ENCODE results near the gene NUDT8. TPM values are rescaled to one million over a fixed set of nuclear protein-coding genes. Genes with fewer than 3 reads are reported as not detected.

Gene NUDT8
- polyA plus RNA-seq, 1 of the 3 experiments (the other 2 are of a cell fraction): 2.7 TPM

DNA sequence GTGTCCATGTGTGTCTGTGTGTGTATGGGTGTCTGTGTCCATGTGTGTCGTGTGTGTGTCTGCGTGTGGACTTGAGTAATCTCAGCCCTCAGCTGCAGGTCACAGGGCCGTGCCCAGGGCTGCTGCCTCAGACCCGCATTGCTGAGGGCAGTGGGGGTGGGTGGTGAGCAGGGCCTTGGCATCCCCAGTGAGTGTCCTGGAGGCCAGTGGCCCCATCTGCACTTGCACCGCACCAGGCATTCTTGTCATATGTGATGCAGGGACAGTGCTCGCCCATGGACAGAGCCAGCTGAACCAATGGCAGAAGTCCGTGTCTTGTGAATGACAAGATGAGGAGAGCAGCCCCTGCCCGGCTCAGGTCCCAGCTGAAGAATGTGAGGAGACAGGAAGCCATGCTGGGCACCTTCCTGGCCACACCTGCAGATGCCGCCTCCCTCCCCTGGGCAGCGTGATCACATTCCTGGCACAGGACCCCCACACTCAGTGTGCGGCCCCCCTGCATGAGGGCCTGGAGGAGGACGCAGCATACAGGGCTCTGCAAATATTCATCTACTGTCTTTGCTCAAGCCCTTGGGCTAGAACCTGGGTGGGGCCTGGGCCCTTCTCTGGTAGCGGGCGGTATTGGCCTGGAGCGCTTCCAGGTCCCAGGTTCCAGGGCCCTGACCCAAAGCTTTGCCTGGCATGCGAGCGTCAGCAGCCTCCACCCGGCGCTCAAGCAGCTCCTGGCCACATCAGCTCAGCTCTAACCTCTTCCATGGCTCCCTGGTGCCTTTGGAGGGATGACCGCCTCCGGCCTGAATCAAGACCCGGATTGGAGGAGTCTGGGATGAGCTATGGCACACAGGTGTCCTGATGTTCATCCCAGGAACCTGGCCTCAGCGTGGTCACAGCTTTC, 40.8 kb upstream of the NUDT8 start:
- ChIA-PET CTCF (interaction anchor here (2.0 to 2.6 kb wide), 2 partner anchors 12 to 41 kb away, joined by 6 to 14 read pairs; partner anchors contain the start of gene NUDT8), POLR2A (no interaction called here)
- Histone ChIP-seq H4K20me1 (ENCODE audit: insufficient read depth) (no peaks in the 10 kb centered on the region), H2AFZ (ENCODE audit: low read depth) (no peak overlapping the region), H3K9me2 (no peaks in the 10 kb centered on the region), H3K36me3 (replicated peaks in 1 of 2; ENCODE audit: control insufficient read depth in 1 of 2, insufficient read depth in 2 of 2, low read length in 1 of 2) (no peaks in the 10 kb centered on the region), H3K4me3 (ENCODE audit: low read depth in 2 of 2, low read length in 1 of 2) (no peak overlapping the region), H3K4me1 (ENCODE audit: control insufficient read depth in 1 of 2, insufficient read depth in 2 of 2, low read depth in 1 of 2, low read length in 1 of 2) (no peaks in the 10 kb centered on the region), H3K27me3 (ENCODE audit: insufficient read depth) (peaks cover 7% of the 10 kb centered on the region; the same call in 1 of the 2 replicates), H3K4me2 (no peak overlapping the region), H3K27ac (ENCODE audit: low read depth in 2 of 2, low read length in 1 of 2) (no peak overlapping the region), H3F3A (replicated peaks; ENCODE audit: insufficient read depth) (no peaks in the 10 kb centered on the region), H3K9me3 (no peaks in the 10 kb centered on the region), H3K9ac (no peak overlapping the region), H3K79me2 (ENCODE audit: insufficient read depth) (no peaks in the 10 kb centered on the region)
- 45% methylated on average over 7 of the region's 23 CpGs for WGBS (ENCODE audit: low lambda C conversion rate)
- peak; percentile 18 for DNase-seq
- TF ChIP-seq GATA2 (CRISPR knock-in tag; IDR thresholded peaks at IDR 0.05): no peak
- no peak for TF ChIP-seq FOSL2 (IDR thresholded peaks at IDR 0.05; ENCODE audit: borderline replicate concordance, low read depth)
- no peak for TF ChIP-seq USF2 (IDR thresholded peaks at IDR 0.05; ENCODE audit: borderline replicate concordance, low read depth, low read length)
- TF ChIP-seq TCF12 (IDR thresholded peaks at IDR 0.05): no peak
- TF ChIP-seq POLR2AphosphoS5 (IDR thresholded peaks at IDR 0.05; ENCODE audit: low read depth, low read length): no peak
- TF ChIP-seq, protein P1, sequence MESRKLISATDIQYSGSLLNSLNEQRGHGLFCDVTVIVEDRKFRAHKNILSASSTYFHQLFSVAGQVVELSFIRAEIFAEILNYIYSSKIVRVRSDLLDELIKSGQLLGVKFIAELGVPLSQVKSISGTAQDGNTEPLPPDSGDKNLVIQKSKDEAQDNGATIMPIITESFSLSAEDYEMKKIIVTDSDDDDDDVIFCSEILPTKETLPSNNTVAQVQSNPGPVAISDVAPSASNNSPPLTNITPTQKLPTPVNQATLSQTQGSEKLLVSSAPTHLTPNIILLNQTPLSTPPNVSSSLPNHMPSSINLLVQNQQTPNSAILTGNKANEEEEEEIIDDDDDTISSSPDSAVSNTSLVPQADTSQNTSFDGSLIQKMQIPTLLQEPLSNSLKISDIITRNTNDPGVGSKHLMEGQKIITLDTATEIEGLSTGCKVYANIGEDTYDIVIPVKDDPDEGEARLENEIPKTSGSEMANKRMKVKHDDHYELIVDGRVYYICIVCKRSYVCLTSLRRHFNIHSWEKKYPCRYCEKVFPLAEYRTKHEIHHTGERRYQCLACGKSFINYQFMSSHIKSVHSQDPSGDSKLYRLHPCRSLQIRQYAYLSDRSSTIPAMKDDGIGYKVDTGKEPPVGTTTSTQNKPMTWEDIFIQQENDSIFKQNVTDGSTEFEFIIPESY (IDR thresholded peaks at IDR 0.05; ENCODE audit: borderline replicate concordance, low read depth): no peak
- no peak for TF ChIP-seq FOXM1 (IDR thresholded peaks at IDR 0.05; ENCODE audit: low read depth)
- TF ChIP-seq YY1 (IDR thresholded peaks at IDR 0.05; ENCODE audit: low read depth): no peak
- TF ChIP-seq, protein P2, sequence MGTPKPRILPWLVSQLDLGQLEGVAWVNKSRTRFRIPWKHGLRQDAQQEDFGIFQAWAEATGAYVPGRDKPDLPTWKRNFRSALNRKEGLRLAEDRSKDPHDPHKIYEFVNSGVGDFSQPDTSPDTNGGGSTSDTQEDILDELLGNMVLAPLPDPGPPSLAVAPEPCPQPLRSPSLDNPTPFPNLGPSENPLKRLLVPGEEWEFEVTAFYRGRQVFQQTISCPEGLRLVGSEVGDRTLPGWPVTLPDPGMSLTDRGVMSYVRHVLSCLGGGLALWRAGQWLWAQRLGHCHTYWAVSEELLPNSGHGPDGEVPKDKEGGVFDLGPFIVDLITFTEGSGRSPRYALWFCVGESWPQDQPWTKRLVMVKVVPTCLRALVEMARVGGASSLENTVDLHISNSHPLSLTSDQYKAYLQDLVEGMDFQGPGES (IDR thresholded peaks at IDR 0.05; ENCODE audit: low read depth, low read length): no peak
- no peak for TF ChIP-seq FOXJ3 (CRISPR knock-in tag; IDR thresholded peaks at IDR 0.05)
- no peak for TF ChIP-seq TAF1 (IDR thresholded peaks at IDR 0.05; ENCODE audit: borderline replicate concordance, low read depth, low read length)
- no peak for TF ChIP-seq MXI1 (IDR thresholded peaks at IDR 0.05; ENCODE audit: low read depth, low read length)
- TF ChIP-seq, protein P3, sequence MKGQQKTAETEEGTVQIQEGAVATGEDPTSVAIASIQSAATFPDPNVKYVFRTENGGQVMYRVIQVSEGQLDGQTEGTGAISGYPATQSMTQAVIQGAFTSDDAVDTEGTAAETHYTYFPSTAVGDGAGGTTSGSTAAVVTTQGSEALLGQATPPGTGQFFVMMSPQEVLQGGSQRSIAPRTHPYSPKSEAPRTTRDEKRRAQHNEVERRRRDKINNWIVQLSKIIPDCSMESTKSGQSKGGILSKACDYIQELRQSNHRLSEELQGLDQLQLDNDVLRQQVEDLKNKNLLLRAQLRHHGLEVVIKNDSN (IDR thresholded peaks at IDR 0.05; ENCODE audit: borderline replicate concordance, low read depth): no peak
- TF ChIP-seq MEF2A (IDR thresholded peaks at IDR 0.05; ENCODE audit: borderline replicate concordance, low read depth): no peak
- TF ChIP-seq RFX5 (IDR thresholded peaks at IDR 0.05; ENCODE audit: low read length): no peak
- no peak for TF ChIP-seq JUND (IDR thresholded peaks at IDR 0.05)
- no peak for TF ChIP-seq PBX3 (IDR thresholded peaks at IDR 0.05)
- TF ChIP-seq, protein P4, sequence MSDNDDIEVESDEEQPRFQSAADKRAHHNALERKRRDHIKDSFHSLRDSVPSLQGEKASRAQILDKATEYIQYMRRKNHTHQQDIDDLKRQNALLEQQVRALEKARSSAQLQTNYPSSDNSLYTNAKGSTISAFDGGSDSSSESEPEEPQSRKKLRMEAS (IDR thresholded peaks at IDR 0.05; ENCODE audit: low read depth): no peak
- TF ChIP-seq SMC3 (IDR thresholded peaks at IDR 0.05; ENCODE audit: low read depth, low read length): no peak
- TF ChIP-seq EZH2phosphoT487 (IDR thresholded peaks at IDR 0.05; ENCODE audit: borderline replicate concordance, low read depth): no peak

Measured in SK-N-SH (cell line).